ENCODE data around the gene CLDN6. TPM values are rescaled to one million over a fixed set of nuclear protein-coding genes. Genes with fewer than 3 reads are reported as not detected.
"Not testable (repeated sequence)": the region's sequence is repeated elsewhere in the genome, so short reads cannot be mapped to it uniquely, and the experiment has no call there.

Gene CLDN6
- polyA plus RNA-seq (ENCODE audit: insufficient read length): 0.32 TPM

GRCh38 chr16:3017794-3018506 lies at the start of gene CLDN6:
TSS of gene CLDN6 (minus strand) at chr16:3018183. CDS start at chr16:3016021, 2,162 bp downstream.
- DNase-seq: no peak

DNA sequence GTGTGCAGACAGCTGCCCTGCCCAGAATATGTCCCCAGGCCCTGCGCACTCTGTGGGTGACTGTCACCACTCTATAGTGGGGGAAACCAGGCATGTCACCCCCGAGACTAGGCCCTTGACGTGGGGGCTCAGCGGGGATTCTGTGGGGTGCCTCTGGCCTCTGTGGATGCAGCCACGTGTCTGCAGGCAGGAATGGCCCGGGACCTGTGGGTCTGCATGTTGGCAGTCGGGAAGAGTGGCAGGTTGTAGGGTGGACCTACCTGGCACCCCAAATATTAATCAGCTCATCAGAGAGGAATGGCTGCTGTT lies 48.4 kb upstream of the CLDN6 start:
- no peak for DNase-seq

DNA sequence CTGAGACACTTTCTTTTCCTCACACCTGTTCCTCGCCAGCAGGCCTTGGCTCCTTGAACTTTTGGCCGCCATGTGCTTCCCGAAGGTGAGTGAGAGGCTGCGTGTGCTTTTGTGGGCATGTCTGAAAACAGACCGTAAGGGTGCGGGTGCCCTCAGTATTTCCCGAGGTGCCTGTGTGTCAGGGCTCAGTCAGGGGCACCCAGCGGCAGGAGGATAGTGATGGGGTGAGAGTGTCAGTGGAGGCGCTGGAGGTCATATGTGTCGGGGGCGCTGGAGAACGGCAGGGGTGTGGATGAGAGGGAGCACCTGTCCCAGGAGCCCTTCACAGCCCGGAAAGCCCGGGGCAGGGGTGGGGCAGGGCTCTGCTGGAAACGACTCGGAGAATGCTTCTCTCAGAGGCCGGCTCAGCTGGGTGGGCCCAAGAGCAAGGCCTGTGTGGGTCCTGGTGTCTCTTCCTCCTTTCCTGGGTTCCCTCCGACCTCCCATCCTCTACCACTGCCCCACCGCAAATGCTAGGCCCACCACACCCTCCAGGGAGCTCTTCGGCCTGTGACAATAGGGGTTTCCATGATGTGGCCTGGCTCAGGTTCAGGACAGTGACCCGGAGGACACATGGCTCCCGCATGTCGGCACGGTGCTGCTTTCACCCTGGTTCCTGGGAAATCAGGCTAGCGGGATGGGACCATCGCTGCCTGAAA lies 47.9 kb upstream of the CLDN6 start:
- no peak for DNase-seq

GRCh38 chr16:3065069-3065741 lies 47.2 kb upstream of the CLDN6 start, which contains the start of gene IL32:
TSS of gene IL32 (plus strand) at chr16:3065640. CDS start at chr16:3065812, 172 bp downstream.
- peak; percentile 86 for DNase-seq

DNA sequence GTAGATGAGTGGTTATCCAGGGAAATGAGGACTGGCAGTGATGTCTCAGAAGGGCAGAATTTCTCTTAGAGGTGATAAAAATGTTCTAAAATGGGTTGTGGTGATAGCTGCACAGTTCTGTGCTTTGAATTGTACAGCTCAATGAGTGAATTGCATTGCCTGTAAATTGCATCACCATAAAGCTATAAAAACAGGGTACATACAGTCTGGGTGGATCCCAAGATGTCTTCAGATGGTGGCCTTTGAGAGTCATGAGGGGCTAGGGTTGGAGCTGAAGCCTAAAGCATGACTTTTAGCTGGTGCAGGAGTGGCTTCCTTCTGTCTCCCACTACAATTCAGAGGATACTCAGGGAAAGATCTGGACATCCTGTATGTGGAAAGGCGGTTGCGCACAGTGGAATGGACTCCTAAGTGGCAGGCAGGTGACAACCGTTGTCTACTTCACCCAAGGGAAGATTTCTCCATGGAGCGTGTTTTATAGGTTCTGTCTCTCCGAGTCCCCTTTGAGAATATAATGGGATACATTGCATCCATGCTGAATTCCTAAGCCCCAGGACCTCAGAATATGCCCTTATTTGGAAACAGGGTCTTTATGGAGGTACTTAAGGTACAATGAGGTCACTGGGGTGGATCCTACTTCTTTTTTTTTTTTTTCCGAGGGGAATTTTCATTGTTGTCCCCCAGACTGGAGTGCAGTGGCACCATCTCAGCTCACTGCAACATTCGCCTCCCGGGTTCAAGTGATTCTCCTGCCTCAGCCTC lies 45.8 kb upstream of the CLDN6 start:
- no peak for DNase-seq

GRCh38 chr16:3062553-3062952 lies 44.6 kb upstream of the CLDN6 start:
- no peak for DNase-seq

GRCh38 chr16:3060339-3061127 lies 42.5 kb upstream of the CLDN6 start:
- DNase-seq: no peak

GRCh38 chr16:3059723-3060242 lies 41.8 kb upstream of the CLDN6 start:
- no peak for DNase-seq

DNA sequence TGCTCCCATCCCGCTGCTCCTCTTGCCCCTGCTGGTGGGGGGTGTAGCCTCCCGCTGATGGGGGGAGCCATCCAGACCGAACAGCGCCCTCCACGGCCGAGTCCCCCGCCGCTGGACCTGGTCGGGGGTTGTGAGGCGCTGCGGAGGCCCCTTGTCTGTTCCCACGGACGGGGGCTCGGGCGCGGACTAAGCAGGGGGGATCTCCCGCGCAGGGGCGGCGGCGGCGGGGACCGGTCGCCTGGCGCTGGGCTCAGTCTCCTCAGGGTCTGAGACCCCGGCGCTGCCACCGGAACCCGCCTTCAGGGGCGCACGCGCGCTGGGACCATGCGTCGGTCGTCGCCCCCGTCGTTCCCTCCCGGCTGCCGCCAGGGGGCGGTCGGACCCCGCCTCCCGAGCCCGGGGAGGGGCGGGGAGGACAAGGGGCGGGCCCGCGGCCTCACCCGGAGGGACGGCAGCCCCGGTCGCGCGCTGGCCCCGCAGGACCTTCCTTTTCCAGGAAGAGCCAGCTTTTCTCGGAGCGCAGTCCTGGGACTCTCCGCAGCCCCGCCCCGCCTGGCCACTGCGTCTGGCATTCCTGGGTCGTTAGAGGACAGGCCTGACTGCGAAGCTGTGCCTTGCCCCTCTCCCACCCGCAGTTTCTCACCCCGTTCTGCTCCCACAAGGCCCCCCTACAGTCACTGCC lies 41.2 kb upstream of the CLDN6 start:
- DNase-seq: peak; percentile 91

DNA sequence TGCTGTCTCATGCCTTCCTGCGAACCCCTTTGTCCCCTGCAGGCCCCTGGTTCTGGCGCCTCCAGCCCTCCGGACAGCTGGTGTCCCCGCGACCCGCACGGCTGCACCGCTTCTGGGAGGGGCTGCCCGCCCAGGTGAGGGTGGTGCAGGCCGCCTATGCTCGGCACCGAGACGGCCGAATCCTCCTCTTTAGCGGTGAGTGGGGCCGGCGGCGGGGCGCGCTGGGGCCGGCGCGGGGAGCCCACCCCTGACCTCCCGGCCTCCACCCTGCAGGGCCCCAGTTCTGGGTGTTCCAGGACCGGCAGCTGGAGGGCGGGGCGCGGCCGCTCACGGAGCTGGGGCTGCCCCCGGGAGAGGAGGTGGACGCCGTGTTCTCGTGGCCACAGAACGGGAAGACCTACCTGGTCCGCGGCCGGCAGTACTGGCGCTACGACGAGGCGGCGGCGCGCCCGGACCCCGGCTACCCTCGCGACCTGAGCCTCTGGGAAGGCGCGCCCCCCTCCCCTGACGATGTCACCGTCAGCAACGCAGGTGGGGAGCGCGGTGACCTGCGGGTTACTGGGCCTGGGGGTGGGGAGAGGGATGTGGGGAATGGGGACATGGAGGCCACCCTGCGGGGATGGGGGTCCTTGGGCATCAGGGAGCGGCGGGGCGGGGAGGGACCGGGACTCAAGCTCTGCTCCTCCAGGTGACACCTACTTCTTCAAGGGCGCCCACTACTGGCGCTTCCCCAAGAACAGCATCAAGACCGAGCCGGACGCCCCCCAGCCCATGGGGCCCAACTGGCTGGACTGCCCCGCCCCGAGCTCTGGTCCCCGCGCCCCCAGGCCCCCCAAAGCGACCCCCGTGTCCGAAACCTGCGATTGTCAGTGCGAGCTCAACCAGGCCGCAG lies 40.4 kb upstream of the CLDN6 start:
- DNase-seq: no peak

DNA sequence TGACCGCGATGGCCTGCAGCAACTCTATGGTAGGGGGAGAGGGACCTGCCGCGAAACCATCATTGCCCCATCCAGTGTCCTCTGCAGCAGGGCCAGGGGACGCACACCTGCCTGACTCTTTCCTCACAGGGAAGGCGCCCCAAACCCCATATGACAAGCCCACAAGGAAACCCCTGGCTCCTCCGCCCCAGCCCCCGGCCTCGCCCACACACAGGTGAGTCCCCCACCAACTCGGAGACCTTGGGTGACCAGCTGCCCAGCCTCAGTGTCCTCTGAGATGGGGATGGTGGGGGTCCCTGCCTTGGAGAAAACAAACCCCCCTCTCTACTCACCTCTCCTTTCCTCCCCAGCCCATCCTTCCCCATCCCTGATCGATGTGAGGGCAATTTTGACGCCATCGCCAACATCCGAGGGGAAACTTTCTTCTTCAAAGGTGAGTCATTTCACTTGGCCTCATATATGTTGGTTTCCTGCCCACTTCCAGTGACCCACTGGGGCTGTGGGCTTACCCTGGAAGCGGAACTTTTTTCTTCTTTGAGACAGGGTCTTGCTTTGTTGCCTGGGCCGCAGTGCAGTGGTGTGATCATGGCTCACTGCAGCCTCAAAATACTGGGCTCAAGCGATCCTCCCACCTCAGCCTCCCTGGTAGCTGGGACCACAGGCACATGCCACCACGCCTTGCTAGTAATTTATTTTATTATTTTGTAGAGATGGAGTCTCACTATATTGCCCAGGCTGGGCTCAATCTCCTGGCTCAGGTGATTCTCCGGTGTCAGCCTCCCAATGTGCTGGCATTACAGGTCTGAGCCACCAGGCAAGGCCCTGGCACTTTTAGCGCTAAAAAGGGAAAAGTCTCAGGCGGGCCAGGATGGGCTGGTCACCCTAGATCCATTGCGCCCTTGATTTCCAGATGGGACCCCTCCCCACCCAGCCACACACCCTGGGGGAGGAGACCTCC lies 39.5 kb upstream of the CLDN6 start:
- no peak for DNase-seq

DNA sequence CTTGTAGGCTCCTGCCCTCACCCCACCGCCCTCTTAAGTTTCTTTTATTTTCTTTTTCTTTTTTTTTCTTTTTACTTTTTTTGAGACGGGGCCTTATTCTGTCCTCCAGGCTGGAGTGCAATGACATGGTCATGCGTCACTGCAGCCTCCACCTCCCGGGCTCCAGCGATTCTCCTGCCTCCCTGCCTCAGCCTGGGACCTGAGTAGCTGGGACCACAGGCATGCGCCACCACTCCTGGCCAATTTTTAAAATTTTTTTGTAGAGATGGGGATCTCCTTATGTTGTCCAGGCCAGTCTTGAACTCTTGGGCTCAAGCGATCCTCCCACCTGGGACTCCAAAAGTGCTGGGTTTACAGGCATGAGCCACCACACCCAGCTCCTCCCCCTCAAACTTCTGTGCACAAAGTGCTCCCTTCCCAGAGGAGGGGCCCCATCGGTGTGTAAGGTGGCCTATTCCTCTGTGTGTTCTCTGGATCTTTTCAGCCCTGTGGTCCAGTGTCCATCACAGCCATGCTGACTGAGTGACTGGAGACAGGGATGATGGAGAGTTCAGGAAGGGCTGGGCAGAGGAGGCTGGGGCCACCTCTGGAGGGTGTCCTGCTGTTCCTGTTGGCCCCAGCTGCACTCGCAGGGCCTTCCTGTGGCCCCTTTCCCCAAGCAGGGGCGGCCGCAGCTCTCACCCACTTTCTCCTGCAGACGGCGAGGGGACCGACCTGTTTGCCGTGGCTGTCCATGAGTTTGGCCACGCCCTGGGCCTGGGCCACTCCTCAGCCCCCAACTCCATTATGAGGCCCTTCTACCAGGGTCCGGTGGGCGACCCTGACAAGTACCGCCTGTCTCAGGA lies 38.6 kb upstream of the CLDN6 start:
- DNase-seq: no peak

GRCh38 chr16:3055734-3056115 lies 37.7 kb upstream of the CLDN6 start:
- DNase-seq: not testable (repeated sequence)

DNA sequence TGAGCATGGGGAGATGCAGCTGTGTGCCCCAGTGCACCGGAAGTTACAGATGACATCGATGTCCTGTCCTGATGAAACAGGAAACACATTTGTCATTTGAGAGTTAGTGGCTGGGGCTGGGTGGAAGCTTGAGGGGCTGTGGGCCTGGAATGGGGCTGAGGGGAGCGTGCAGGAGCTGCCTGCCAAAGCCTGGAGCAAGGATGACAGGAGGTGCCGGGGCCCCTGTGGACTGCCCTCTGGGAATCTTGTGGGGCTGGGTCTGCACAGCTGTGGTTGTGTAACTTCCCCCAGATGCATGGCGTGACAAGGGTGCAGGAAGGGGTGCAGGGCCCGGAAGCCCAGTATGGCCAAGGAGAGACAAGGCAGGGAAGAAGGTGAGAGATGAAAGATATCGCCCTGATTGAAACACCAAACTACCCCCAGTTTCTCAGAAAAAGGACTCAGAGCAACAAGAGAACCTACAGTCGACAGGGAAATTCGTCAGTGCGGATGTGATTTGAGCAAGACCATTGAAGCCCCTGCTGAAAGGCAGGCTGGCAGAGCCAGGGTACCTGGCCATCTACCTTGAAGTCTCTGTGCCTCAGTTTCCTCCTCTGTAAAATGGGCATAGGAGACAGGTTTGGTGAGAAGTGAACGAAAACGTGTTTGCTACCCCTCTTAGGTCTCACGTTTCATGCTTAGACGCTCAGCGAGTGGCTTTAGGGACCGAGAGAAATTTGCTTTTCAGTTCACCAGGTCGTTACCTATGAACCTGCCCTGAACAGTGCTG lies 37.2 kb upstream of the CLDN6 start:
- no peak for DNase-seq

GRCh38 chr16:3053330-3053710 lies 35.3 kb upstream of the CLDN6 start:
- not testable (repeated sequence) for DNase-seq

- DNase-seq: not testable (repeated sequence)
Measured at GRCh38 chr16:3052571-3053329, 34.8 kb upstream of the CLDN6 start.

All from hindlimb muscle (tissue), 1 donor.